ENCODE measurements around the gene LMTK2.

Gene LMTK2

DNA sequence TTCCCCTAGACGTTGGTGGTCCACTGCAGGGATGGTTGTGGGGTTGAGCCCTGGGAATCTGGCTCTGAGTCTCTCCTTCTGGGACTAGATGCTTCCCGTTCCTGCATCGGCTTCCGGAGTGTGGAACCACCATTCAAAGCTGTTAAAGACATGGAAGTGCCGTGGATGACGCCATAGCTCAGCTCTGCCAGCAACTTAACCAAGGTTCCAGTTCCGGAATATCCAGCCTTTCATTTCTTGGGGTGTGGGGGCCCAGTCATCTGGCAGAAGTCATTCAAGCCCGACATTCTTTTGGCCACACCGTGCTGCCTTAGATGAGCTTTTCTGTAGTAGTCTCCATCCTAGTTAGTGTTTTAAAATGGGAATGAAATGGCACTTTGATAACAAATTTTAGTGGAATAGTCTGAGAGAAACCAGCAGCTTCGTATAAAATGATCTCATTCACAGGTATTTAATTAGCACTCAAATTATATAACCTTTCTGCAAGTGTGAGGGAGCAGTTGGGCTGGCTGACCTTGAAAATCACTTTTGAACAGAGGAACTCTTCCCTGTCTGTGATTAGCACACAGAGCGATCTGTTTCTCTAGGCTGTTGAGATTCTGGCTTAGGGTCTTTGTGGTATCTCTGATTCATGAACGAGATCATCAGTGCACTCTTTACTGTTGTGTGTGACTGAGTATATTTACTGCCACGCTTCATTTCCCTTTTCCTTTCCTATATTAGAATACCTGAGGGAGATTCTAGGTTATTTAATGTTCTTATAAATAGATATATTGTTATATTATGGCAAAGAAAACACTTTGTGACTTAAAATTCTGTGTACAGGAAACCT lies 19.9 kb downstream of the LMTK2 start:
- no peak overlapping the region for H3K4me3 ChIP-seq (ENCODE audit: low read depth, low read length)
- TF ChIP-seq, protein P1, sequence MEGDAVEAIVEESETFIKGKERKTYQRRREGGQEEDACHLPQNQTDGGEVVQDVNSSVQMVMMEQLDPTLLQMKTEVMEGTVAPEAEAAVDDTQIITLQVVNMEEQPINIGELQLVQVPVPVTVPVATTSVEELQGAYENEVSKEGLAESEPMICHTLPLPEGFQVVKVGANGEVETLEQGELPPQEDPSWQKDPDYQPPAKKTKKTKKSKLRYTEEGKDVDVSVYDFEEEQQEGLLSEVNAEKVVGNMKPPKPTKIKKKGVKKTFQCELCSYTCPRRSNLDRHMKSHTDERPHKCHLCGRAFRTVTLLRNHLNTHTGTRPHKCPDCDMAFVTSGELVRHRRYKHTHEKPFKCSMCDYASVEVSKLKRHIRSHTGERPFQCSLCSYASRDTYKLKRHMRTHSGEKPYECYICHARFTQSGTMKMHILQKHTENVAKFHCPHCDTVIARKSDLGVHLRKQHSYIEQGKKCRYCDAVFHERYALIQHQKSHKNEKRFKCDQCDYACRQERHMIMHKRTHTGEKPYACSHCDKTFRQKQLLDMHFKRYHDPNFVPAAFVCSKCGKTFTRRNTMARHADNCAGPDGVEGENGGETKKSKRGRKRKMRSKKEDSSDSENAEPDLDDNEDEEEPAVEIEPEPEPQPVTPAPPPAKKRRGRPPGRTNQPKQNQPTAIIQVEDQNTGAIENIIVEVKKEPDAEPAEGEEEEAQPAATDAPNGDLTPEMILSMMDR (IDR thresholded peaks at IDR 0.05; ENCODE audit: control insufficient read depth, extremely low read depth, insufficient read depth): no peak
- no peak for DNase-seq (ENCODE audit: low read depth)

- DNase-seq (ENCODE audit: low read depth): no peak
- TF ChIP-seq, protein P1 (IDR thresholded peaks at IDR 0.05; ENCODE audit: control insufficient read depth, extremely low read depth, insufficient read depth): no peak
- H3K4me3 ChIP-seq (ENCODE audit: low read depth, low read length): no peak overlapping the region
These were observed 21.7 kb downstream of the LMTK2 start for GRCh38 chr7:98128346-98128745.

- H3K4me3 ChIP-seq (ENCODE audit: low read depth, low read length): no peak overlapping the region
- TF ChIP-seq, protein P1 (IDR thresholded peaks at IDR 0.05; ENCODE audit: control insufficient read depth, extremely low read depth, insufficient read depth): no peak
- DNase-seq (ENCODE audit: low read depth): no peak
These were observed 24.3 kb downstream of the LMTK2 start for GRCh38 chr7:98130959-98131358.

- TF ChIP-seq, protein P1 (IDR thresholded peaks at IDR 0.05; ENCODE audit: control insufficient read depth, extremely low read depth, insufficient read depth): no peak
- H3K4me3 ChIP-seq (ENCODE audit: low read depth, low read length): no peak overlapping the region
- DNase-seq (ENCODE audit: low read depth): no peak
These were observed 26.5 kb downstream of the LMTK2 start for GRCh38 chr7:98133181-98133580.

DNA sequence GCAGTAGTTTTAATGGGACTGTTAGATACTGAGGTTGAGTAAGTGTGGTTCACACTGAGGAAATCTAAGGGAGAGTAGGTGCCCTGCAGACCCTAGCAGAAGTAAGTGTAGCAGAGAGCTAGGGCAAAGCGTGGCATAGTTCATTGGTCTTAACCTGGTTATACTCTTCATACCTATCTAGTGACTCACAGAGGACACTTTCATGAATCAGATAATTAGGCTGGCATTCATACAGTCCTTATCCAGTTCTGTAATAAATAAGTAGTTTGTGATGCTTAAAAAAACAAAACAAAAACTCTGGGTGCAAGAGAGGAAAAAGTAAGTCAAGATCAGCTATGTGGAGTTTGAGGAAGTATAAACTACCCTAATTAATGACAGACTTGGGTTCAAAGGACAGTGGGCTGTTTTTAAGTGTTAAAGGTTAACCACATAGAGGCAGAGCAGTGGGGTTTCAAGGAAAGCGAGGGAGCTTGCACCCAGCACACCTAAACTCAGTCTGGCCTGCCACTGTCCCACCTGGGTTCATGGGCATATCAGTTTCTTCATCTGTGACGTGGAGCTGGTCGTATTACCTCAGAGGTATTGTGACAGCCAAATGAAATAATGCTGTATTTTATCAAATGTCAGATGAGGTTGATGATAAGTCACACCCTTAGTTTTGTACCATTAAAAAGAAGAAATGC lies 27.1 kb downstream of the LMTK2 start:
- no peak overlapping the region for H3K4me3 ChIP-seq (ENCODE audit: low read depth, low read length)
- no peak for DNase-seq (ENCODE audit: low read depth)
- TF ChIP-seq, protein P1 (IDR thresholded peaks at IDR 0.05; ENCODE audit: control insufficient read depth, extremely low read depth, insufficient read depth): no peak

DNA sequence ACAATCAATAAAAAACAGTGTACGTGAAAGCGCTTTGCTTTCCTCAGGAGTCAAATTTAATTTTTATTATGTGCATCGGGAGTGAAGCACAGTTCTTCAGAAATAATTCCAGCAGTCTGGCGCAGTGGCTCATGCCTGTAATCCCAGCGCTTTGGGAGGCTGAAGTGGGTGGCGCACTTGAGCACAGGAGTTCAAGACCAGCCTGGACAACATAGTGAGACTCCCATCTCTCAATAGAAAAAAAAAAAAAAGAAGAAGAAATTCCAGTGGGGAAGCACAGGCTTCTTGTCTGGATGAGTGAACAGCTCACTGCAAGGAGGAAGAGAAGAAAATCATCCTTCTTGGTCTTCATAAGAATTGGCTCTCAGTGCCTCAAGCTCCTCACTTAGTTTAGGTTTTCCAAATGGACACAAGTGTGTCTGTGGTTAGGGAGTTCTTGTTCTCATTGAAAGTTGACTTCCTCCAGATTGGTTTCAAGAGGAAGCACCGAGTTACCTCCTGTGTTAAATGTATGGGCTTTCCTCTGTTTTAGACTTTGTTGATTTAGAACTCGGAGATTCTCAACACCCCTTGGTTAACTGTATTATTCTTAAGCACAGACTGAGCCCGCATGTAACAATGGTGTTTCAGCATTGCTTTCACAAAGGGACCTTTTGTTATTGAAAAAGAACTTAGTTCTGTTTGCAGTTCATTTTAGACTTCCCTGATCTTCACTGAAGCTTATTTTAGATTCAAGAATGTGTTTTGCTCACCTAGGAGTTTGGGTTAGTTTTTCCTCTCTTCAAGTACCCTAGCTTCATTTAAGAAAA lies 28.0 kb downstream of the LMTK2 start:
- TF ChIP-seq, protein P1 (IDR thresholded peaks at IDR 0.05; ENCODE audit: control insufficient read depth, extremely low read depth, insufficient read depth): no peak
- no peak for DNase-seq (ENCODE audit: low read depth)
- no peak overlapping the region for H3K4me3 ChIP-seq (ENCODE audit: low read depth, low read length)
